ENCODE results near the gene ABRACL.
"Not testable (repeated sequence)": the region's sequence is repeated elsewhere in the genome, so short reads cannot be mapped to it uniquely, and the experiment has no call there.

ABRACL gene

GRCh38 chr6:139027620-139028182 is 844 bp upstream of the ABRACL start:
- no peaks in the 10 kb centered on the region for H3K36me3 ChIP-seq (ENCODE audit: control insufficient read depth in 5 of 5, insufficient read depth in 5 of 5, low read length in 5 of 5)
- peaks cover 0 to 24% (median 19%) of the 10 kb centered on the region in 5 donors for H3K4me1 ChIP-seq (ENCODE audit: control insufficient read depth in 5 of 5, insufficient read depth in 5 of 5, low read length in 5 of 5)
- H3K9me3 ChIP-seq (ENCODE audit: control insufficient read depth in 5 of 5, low read length in 5 of 5) = no peaks in the 10 kb centered on the region
- H3K9ac ChIP-seq (ENCODE audit: low read length in 5 of 5) = no peak overlapping the region
- no peaks in the 10 kb centered on the region for H3K27me3 ChIP-seq (ENCODE audit: control insufficient read depth in 5 of 5, insufficient read depth in 4 of 5, low read length in 5 of 5)
- H3K27ac ChIP-seq (ENCODE audit: low read depth, low read length) = no peak overlapping the region
- H3K4me3 ChIP-seq (ENCODE audit: low read depth in 1 of 5, low read length in 5 of 5) = peak overlapping the region; percentile 86 to 98 (median 92)

GRCh38 chr6:139028215-139028657 is 309 bp upstream of the ABRACL start:
- Histone ChIP-seq H3K9me3 (ENCODE audit: control insufficient read depth in 5 of 5, low read length in 5 of 5) (no peaks in the 10 kb centered on the region), H3K27me3 (ENCODE audit: control insufficient read depth in 5 of 5, insufficient read depth in 4 of 5, low read length in 5 of 5) (no peaks in the 10 kb centered on the region), H3K4me3 (ENCODE audit: low read depth in 1 of 5, low read length in 5 of 5) (peak overlapping the region; percentile 86 to 98 (median 92)), H3K27ac (ENCODE audit: low read depth, low read length) (peak overlapping the region; percentile 76), H3K36me3 (ENCODE audit: control insufficient read depth in 5 of 5, insufficient read depth in 5 of 5, low read length in 5 of 5) (no peaks in the 10 kb centered on the region), H3K4me1 (ENCODE audit: control insufficient read depth in 5 of 5, insufficient read depth in 5 of 5, low read length in 5 of 5) (peaks cover 0 to 24% (median 19%) of the 10 kb centered on the region in 5 donors), H3K9ac (ENCODE audit: low read length in 5 of 5) (peak overlapping the region; percentile 39 to 83 (median 78))

GRCh38 chr6:139029470-139030227 is 1.1 kb downstream of the ABRACL start:
- H3K27ac ChIP-seq (ENCODE audit: low read depth, low read length) = peak overlapping the region; percentile 76
- peak overlapping the region; percentile 83 to 98 (median 92) for H3K4me3 ChIP-seq (ENCODE audit: low read depth in 1 of 5, low read length in 5 of 5)
- H3K27me3 ChIP-seq (ENCODE audit: control insufficient read depth in 5 of 5, insufficient read depth in 4 of 5, low read length in 5 of 5) = no peaks in the 10 kb centered on the region
- no peaks in the 10 kb centered on the region for H3K9me3 ChIP-seq (ENCODE audit: control insufficient read depth in 5 of 5, low read length in 5 of 5)
- H3K4me1 ChIP-seq (ENCODE audit: control insufficient read depth in 5 of 5, insufficient read depth in 5 of 5, low read length in 5 of 5) = peaks cover 0 to 24% (median 19%) of the 10 kb centered on the region in 5 donors
- H3K9ac ChIP-seq (ENCODE audit: low read length in 5 of 5) = peak overlapping the region in 4 of 5 donors; percentile 53 to 79 (median 76)
- H3K36me3 ChIP-seq (ENCODE audit: control insufficient read depth in 5 of 5, insufficient read depth in 5 of 5, low read length in 5 of 5) = peaks cover 0 to 3% (median 0%) of the 10 kb centered on the region in 5 donors

DNA sequence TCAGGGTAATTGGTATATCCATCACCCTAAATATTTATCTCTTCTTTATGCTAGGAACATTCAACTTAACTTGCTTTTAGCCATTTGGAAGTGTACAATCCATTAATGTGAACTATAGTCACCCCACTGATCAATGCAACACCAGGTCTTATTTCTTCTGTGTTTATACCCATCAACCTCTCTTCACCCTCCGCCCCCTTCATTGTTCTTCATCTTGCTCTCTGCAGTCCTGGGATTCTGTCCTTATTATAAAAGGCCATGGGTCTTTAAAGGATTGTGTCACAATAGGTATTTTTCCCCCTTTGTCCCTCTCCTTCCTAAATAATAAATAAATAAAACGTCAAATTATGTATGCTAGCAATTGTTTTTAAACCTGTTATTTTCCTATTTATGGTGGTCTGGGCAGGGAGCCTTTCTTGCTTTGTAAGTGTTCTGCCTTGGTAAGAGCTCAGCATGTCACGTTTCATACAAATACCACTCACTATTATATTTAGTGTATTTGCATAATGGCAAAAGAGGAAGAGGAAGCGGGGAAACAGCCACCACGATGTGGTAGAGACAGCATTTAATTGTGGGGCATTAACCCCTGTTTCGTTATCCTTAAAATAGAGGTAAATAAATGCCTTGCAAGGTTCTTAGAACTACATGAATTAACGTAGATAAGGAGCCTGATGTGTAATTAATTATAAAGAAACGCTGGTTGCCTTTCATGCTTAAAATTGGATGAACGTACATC is 1.9 kb downstream of the ABRACL start:
- Histone ChIP-seq H3K9ac (ENCODE audit: low read length in 5 of 5) (peak overlapping the region in 3 of 5 donors; percentile 53 to 79 (median 78)), H3K36me3 (ENCODE audit: control insufficient read depth in 5 of 5, insufficient read depth in 5 of 5, low read length in 5 of 5) (peaks cover 0 to 6% (median 0%) of the 10 kb centered on the region in 5 donors), H3K27me3 (ENCODE audit: control insufficient read depth in 5 of 5, insufficient read depth in 4 of 5, low read length in 5 of 5) (no peaks in the 10 kb centered on the region), H3K4me3 (ENCODE audit: low read depth in 1 of 5, low read length in 5 of 5) (peak overlapping the region in 4 of 5 donors; percentile 83 to 98 (median 89)), H3K27ac (ENCODE audit: low read depth, low read length) (no peak overlapping the region), H3K9me3 (ENCODE audit: control insufficient read depth in 5 of 5, low read length in 5 of 5) (no peaks in the 10 kb centered on the region), H3K4me1 (ENCODE audit: control insufficient read depth in 5 of 5, insufficient read depth in 5 of 5, low read length in 5 of 5) (peaks cover 0 to 24% (median 19%) of the 10 kb centered on the region in 5 donors)

DNA sequence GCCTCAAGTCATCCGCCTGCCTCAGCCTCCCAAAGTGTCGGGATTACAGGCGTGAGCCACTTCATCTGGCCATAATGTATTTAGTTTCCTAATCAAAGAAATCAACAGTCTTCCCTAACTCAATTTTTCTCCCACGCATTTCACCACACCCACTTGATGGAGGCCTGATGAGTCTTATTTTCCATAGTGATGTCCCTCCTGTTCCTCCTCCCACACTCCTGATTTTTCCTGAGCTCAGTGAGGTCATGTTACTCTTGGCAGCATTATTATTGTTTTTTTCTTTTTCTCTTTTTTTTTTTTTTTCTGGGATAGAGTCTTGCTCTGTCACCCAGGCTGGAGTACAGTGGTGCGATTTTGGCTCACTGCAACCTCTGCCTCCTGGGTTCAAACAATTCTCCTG is 8.9 kb downstream of the ABRACL start:
- H3K36me3 ChIP-seq (ENCODE audit: control insufficient read depth in 5 of 5, insufficient read depth in 5 of 5, low read length in 5 of 5) = peaks cover 0 to 19% (median 2%) of the 10 kb centered on the region in 5 donors
- no peaks in the 10 kb centered on the region for H3K27me3 ChIP-seq (ENCODE audit: control insufficient read depth in 5 of 5, insufficient read depth in 4 of 5, low read length in 5 of 5)
- no peak overlapping the region for H3K27ac ChIP-seq (ENCODE audit: low read depth, low read length)
- H3K4me3 ChIP-seq (ENCODE audit: low read depth in 1 of 5, low read length in 5 of 5) = no peak overlapping the region
- H3K4me1 ChIP-seq (ENCODE audit: control insufficient read depth in 5 of 5, insufficient read depth in 5 of 5, low read length in 5 of 5) = no peaks in the 10 kb centered on the region
- H3K9me3 ChIP-seq (ENCODE audit: control insufficient read depth in 5 of 5, low read length in 5 of 5) = no peaks in the 10 kb centered on the region
- no peak overlapping the region for H3K9ac ChIP-seq (ENCODE audit: low read length in 5 of 5)

DNA sequence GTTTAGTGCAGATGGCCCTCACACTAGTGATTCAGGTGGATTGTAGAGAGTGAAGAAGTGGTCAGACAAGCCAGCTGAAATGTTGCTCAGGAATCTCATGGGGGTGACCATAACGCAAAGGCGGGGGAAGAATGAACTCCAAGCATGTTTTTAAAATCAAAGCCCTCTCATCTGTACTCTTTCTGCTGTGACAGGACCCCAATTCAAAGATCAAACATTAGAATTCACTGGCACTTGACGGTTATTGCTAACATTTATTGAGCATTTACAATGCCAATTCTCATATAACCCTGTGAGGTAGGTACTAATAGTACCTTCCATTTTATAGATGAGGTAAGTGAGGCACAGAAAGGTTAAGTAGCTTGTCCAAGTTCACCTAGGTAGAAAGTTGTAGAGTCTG is 15.7 kb downstream of the ABRACL start:
- Histone ChIP-seq H3K4me1 (ENCODE audit: control insufficient read depth in 5 of 5, insufficient read depth in 5 of 5, low read length in 5 of 5) (no peaks in the 10 kb centered on the region), H3K4me3 (ENCODE audit: low read depth in 1 of 5, low read length in 5 of 5) (no peak overlapping the region), H3K36me3 (ENCODE audit: control insufficient read depth in 5 of 5, insufficient read depth in 5 of 5, low read length in 5 of 5) (peaks cover 0 to 16% (median 2%) of the 10 kb centered on the region in 5 donors), H3K9me3 (ENCODE audit: control insufficient read depth in 5 of 5, low read length in 5 of 5) (no peaks in the 10 kb centered on the region), H3K9ac (ENCODE audit: low read length in 5 of 5) (no peak overlapping the region), H3K27ac (ENCODE audit: low read depth, low read length) (no peak overlapping the region), H3K27me3 (ENCODE audit: control insufficient read depth in 5 of 5, insufficient read depth in 4 of 5, low read length in 5 of 5) (no peaks in the 10 kb centered on the region)

DNA sequence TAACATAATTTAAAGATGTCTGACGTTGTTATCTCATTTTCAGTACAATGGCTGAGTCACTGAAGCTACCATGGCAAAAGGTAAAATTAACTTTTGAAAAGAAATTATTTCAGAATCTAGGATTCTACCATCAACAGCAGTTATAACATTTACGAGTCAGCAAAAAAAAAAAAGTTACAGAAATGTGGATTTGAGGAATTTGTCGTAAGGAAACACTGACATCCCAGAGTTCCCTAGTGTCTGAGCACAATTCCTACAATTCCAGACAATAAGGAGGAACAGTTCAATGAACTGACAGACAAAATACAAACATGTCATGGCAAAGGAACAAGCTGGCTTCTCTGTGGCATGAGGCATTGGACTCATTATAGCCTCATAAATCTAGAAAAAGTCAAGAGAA is 19.1 kb downstream of the ABRACL start:
- Histone ChIP-seq H3K36me3 (ENCODE audit: control insufficient read depth in 5 of 5, insufficient read depth in 5 of 5, low read length in 5 of 5) (peaks cover 0 to 3% (median 0%) of the 10 kb centered on the region in 5 donors), H3K9ac (ENCODE audit: low read length in 5 of 5) (no peak overlapping the region), H3K4me3 (ENCODE audit: low read depth in 1 of 5, low read length in 5 of 5) (no peak overlapping the region), H3K9me3 (ENCODE audit: control insufficient read depth in 5 of 5, low read length in 5 of 5) (no peaks in the 10 kb centered on the region), H3K27ac (ENCODE audit: low read depth, low read length) (no peak overlapping the region), H3K27me3 (ENCODE audit: control insufficient read depth in 5 of 5, insufficient read depth in 4 of 5, low read length in 5 of 5) (no peaks in the 10 kb centered on the region), H3K4me1 (ENCODE audit: control insufficient read depth in 5 of 5, insufficient read depth in 5 of 5, low read length in 5 of 5) (no peaks in the 10 kb centered on the region)

DNA sequence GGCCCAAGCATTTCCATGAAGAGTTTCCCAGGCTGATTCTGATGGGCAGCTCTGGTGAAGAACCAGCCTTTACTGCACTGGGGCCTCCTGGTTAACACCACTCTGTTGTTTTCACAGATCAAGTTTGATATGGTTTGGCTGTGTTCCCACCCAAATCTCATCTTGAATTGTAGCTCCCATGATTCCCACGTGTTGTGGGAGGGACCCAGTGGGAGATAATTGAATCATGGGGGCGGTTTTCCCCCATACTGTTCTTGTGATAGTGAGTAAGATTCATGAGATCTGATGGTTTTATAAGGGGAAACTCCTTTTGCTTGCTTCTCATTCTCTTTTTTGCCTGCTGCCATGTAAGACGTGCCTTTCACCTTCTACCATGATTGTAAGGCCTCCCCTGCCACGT is 20.4 kb downstream of the ABRACL start:
- not testable (repeated sequence) for H3K4me1 ChIP-seq (ENCODE audit: control insufficient read depth in 5 of 5, insufficient read depth in 5 of 5, low read length in 5 of 5); H3K4me3 ChIP-seq (ENCODE audit: low read depth in 1 of 5, low read length in 5 of 5); H3K36me3 ChIP-seq (ENCODE audit: control insufficient read depth in 5 of 5, insufficient read depth in 5 of 5, low read length in 5 of 5); H3K9me3 ChIP-seq (ENCODE audit: control insufficient read depth in 5 of 5, low read length in 5 of 5); H3K27ac ChIP-seq (ENCODE audit: low read depth, low read length); H3K9ac ChIP-seq (ENCODE audit: low read length in 5 of 5); H3K27me3 ChIP-seq (ENCODE audit: control insufficient read depth in 5 of 5, insufficient read depth in 4 of 5, low read length in 5 of 5)

DNA sequence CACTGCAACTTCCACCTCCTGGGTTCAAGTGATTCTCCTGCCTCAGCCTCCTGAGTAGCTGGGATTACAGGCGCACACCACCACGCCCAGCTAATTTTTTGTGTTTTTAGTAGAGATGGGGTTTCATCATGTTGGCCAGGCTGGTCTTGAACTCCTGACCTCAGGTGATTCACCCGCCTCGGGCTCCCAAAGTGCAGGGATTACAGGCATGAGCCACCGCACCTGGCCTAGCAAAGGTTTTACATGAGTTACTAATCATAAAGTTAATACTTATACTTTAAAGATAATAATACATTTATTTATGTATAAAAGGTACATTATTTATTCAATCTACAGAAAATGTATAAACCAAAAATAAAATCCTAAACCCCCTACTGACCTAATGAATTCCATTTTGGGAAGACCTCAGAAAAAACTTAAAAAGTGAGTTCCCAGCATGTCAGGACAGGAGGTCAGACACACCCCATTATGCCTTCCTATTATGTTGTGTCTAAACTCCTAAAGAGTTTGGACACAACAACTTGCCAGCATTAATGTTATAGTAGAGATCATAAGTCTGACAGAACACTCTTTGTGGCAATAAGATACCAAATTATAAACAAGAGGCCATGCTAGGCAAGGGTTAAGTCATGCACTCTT is 21.7 kb downstream of the ABRACL start:
- H3K9ac ChIP-seq (ENCODE audit: low read length in 5 of 5); H3K27ac ChIP-seq (ENCODE audit: low read depth, low read length); H3K9me3 ChIP-seq (ENCODE audit: control insufficient read depth in 5 of 5, low read length in 5 of 5): not testable (repeated sequence)

More for the DNA sequence above, 21.7 kb downstream of the ABRACL start:
- H3K27me3 ChIP-seq (ENCODE audit: control insufficient read depth in 5 of 5, insufficient read depth in 4 of 5, low read length in 5 of 5); H3K36me3 ChIP-seq (ENCODE audit: control insufficient read depth in 5 of 5, insufficient read depth in 5 of 5, low read length in 5 of 5); H3K4me1 ChIP-seq (ENCODE audit: control insufficient read depth in 5 of 5, insufficient read depth in 5 of 5, low read length in 5 of 5); H3K4me3 ChIP-seq (ENCODE audit: low read depth in 1 of 5, low read length in 5 of 5): not testable (repeated sequence)
